HG03025 (cell line): ENCODE data around the gene PTCD2.

Experiments
- ATAC-seq: cut with Tn5 transposase; IDR thresholded peaks from one replicate; pipeline ENCODE4 v1.9.1; 2021; ENCODE audit warnings: mild to moderate bottlenecking, moderate library complexity; ENCODE audit not compliant: unreplicated experiment, low FRiP score

The PTCD2 gene

DNA sequence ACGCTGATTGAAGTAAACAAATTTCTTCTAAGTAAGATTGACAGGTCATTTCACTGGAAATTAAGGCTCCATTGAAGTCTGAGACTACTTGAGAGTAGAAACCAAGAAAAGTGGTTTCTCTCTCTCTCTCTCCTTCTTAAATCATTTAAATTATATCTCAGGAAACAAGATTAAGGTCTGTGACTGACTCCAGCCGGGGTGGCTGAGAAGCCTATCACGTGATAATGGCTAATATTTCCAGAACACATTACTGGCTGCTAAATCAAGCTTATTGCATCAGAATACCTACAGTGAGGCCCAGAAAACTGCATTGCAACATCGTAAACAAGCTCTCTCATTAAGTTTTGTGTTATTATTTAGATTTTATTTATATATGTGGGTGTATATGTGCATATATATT is 88.4 kb downstream of the PTCD2 start:
- ATAC-seq, result no peak

DNA sequence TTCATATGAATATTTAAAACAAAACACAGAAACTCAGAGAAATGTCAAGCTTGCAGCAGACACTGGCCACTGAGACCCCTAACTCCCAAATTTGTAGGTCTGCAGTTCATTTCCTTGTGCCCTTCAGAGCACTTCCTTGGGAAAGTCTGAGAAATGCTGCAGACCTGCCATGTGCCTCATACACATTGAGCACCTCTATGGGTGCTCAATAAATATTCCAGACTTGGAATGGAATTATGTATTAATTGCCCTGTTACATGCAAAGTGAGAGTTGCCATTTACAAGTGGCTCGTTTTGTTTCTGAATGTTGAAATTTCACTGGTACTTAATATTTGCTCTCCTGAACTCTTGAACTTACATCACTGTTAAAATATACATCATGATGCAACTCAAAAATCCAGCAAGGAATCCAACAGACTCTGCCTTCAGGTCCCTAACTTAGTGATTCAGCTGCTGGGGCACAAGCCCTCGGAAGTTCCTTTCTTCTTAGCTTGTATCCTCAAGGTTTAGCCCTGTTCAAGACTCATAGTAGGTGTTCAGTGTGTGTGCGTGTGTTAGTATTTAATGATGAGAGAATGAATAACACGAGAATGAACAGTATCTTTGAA is 90.6 kb downstream of the PTCD2 start:
- ATAC-seq, result no peak

DNA sequence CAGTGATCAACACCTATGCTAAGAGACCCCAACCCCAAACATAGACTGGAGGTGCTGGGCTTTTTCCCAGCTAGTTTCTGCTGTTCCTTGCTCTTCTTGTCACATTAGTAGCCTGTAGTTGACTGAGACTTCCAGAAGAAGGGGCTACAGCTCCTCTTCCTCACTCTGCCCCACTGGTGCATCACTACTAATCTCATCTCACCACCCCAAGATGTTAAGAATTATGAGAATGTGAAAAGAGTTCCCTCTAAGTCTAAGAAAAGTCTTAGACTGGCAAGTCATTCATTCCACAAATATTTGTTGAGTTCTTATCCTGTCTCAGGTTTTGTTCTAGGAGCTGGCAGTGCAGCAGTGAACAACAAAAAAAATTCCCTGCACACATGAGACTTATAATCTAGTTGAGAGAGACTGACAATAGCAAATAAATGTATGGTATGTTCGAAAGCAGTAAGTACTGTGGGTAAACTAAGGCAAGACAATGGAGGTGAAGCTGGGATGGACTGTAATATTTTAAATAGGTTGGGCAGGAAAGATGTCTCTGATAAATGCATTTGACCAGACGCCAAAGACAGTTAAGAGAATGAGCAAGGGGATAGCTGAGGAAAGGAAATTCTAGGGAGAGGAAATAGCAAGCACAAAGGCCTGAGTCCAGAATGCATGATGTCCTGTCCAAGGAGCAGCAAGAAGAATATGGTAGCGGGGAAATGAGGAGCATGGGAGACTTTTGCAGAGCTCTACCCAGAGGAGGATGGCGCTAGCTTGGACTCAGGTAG is 92.3 kb downstream of the PTCD2 start:
- ATAC-seq, result no peak

DNA sequence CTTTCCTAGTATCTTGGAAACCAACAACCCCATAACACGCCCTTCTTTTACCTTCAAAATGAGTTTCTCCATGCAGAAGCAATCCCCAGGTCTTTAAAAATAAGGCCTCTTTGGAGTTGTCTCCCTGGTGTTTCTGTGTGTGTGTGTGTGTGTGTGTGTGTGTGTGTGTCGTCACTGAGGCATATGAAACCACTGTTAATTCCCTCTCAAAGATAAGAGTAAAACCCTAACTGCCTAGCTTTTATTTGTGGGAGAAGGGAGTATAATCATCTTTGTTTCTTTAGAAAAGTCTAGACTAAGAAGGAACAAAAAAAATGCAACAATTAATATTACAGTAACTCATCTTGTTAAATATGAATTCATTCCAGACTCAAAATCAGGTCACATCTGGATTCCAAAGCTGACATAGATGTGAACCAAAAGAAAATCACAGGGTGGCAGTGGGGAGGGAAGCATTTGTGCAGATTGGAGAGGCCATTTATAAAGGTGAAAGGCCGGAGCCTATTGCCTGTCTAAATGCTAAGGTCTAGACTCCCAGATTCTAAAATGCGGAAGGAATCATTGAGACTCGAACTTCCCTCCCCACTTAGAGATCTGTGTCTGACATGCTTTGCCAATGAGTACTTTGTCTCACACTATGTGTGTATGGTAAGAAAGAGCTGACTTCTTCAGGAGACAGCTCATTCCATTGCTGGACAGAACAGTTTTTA is 95.6 kb downstream of the PTCD2 start:
- no peak for ATAC-seq

DNA sequence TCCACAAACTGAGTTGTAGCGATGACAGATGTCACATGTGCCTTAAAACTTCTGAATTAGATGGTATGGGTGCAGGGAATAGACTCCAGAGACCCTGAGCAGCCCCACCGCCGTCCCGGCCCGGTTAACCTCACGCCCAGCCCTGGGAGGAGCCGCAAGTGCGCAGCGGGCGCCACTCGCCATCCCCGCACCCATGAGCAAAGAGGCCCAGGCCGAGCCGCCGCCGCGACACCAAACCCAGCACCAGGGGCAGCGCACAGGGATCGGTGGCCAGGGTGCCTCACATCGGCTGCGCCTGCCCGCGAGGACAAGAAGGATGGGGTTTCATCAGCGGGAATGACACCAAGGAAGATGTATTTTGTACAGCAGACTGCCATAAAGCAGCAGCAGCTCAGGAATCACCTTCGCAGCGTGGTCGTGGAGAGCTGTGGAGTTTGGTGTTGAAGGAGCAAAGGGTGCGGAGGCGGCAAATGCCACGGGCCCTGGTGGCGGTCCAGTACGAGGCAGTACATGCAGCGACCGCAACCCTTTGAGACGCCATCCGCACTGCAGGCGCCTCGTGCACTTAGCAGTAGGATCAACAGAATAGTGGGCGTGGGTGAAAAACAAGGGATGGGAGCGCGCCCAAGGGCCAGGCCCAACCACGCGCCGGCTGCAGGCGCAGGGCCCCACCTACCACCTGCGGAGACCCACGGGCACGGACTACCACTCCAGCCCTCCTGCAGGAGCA is 97.3 kb downstream of the PTCD2 start:
- ATAC-seq, result no peak
